G401 (cell line): ENCODE results near the gene PAGE2. TPM values are rescaled to one million over a fixed set of nuclear protein-coding genes. Genes with fewer than 3 reads are reported as not detected.
"Not testable (repeated sequence)": the region's sequence is repeated elsewhere in the genome, so short reads cannot be mapped to it uniquely, and the experiment has no call there.

Experiments used
- DNase-seq: peaks from one replicate; pipeline ENCODE4 v3.0.0-alpha.2; 2015; ENCODE audit warnings: low spot score
- in situ Hi-C: cut with HindIII; loops from 2 replicates; pipeline ENCODE4 v1.10.0; 2016; ENCODE audit warnings: low sequenced_read_pairs, mixed read lengths
- total RNA-seq: library from RNA; depleted of rRNA; stranded (reverse); fragments of >200 nt; shearing (Covaris generic); gene quantifications from 2 replicates; pipeline ENCODE4 v1.2.3, GENCODE V29; 2014; rRNA removed

PAGE2 gene
- total RNA-seq, 1 experiment from 2014 or later, result not detected

DNA sequence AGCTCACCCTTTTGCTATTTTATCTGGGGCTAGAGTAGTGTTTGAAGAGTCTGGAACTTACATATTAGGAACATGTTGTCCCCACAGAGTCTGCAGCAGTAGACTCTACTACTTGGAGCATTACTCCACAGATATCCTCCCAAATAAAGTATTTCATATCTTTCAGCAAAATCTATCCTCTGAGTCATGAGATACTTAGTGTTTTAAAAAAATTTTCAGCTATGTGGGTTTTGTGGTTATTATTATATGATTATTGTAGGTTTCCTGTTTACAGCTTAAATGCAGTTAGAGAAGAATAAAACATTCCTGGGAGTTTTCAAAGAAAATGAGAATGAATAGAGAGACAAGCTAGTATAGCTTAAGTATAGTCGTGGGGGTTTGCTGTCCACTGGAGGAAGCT is 30.9 kb downstream of the PAGE2 start:
- no peak for DNase-seq
- in situ Hi-C loops, result no loop called here

DNA sequence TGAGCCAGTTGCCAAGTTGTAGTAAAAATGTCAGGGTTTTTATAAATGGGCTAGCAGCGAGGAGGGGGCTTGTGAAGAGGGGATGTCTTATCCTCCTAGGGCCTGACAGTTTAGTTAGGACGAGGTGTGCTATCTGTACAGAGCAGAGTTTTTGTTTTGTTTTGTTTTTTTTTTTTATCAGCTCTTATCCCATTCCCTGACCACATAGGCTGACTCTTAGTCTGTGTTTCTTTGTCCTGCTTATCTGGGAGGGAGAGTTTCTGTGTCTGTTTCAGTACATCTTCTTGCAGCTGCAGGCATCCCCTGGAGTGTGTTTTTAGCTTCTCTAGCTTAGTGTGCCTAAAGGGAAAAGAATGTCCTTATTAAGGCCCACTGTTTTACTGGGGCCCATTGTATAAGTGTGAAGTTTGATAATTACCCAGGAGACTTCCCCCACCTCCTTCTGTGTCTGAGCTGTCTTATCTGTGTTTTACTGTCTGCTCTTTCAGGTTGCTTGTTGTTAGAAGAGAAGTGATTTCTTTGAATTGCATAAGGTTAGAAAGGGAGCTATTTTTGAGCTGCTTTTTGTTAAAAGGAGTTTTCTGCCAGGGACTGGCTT is 32.0 kb downstream of the PAGE2 start:
- DNase-seq, result no peak
- in situ Hi-C loops, result no loop called here

DNA sequence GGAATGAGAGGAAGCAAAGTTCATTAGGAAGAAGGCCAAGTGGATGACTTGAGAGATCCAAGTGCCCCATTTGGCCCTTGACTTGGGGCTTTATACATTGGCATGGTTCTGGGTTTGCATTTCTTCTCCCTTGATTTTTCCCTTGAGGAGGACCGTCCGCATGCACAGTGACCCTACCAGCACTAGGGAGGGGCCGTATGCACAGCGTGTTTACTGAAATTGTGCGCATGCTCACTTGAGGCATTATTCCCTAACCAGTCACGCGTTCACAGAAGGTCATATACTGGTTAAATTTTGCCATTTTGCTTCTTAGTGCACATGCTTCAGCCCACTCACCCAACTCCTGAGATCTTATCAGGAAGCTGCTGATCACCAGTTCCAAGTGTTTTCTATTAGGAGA is 35.1 kb downstream of the PAGE2 start:
- DNase-seq, result no peak
- in situ Hi-C loops, result no loop called here

DNA sequence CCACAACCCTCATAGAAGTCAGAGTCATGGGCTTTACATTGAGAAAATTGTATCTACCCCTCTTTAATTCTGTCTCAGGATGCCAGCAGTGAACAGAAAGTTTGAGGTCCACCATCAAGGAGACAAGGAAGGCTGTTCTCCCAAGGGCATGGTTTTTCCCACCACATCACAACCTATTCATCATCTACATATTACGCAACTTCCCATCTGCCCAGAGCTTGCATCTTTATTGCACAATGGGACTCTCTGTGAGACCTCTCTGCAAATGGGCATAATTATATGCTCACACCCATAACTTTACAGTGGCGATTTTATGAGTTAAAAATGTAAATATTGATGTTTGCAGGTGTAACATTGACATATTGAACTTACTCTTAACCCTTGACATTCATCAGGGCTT is 38.9 kb downstream of the PAGE2 start:
- no peak for DNase-seq
- in situ Hi-C loops, result no loop called here

DNA sequence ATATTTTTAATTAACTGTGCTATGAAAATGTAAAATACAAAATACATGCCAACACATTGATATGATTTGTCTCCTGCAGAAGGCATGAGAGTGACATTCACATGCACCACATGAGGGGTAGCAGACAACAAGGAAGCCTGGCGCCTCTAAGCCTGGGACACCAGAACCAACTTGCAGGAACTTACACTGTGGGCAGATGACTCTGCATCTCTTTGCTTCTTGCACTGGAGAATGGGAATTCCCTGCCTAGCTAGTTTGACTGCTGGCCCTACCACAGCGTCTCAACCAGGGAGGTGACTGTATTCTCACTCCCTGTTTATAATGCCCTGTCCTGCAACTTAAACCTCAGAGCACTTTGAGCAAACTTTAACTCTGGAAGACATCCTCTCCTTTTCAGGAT is 40.5 kb downstream of the PAGE2 start:
- in situ Hi-C loops, result no loop called here
- no peak for DNase-seq

DNA sequence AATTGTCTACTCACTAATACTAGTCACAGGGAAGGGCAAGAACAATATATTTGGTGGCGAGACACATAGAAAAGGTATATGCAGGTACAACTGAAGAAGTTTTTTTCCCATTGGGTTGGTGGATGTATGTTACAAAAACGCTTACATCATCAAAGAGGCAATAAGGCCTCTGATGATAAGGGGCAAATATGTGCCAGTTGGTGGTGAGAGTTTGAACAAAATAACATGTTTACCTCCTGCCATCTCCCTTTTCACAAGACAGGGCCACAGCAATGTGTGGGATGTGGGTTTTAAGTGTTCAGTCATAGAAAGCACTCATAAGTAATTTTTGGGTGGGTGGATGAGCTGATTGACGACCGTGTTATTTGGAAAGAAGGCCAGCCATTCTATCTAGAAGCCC is 41.7 kb downstream of the PAGE2 start:
- in situ Hi-C loops, result no loop called here
- no peak for DNase-seq

DNA sequence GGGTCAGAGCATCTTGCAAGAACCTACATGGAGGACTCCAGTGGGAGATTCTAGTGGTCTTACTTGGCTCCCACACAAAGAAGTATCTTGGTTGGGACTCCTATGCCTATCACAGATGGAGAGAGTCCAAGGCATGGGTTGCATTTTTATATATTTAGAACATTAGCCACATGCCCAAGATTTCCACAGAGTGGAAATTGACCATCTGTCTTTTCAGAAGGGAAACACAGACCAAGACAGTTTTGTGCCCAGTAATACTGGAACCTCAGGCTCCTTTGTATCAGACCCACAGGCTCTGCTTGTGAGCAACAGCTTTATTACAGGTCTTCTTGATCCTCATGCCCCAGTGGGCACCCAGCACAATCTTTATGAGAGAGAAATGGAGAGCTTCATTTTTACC is 43.6 kb downstream of the PAGE2 start:
- DNase-seq, result peak; percentile 81
- in situ Hi-C loops, result no loop called here

DNA sequence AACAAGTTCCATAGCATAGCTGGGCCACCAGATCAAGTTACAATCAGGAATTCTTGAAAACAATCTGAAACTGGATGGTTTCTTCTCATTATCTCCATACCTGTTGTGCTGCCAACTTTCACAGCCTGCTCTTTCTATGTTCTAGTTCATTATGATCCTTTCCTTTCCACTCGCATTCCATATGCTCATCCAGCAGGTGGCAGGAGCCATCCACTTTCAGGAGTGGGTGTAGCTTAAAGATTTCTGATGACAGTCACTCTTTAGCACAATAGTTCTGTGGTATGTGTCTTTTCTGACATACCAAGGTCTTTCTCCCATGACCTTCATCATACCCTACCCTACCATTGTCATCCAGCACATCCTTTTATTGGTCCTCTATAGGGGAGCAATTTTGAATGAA is 46.4 kb downstream of the PAGE2 start:
- in situ Hi-C loops, result no loop called here
- peak; percentile 79 for DNase-seq

DNA sequence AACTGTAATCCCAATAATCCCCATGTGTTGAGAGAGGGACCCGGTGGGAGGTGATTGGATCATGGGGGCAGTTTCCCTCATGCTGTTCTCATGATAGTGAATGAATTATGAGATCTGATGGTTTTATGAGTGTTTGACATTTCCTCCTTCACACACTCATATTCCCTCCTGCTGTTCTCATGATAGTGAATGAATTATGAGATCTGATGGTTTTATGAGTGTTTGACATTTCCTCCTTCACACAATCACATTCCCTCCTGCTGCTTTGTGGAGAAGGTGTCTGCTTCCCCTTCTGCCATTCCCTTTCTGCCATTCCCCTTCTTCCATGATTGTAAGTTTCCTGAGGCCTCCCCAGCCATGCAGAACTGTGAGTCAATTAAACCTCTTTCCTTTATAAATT is 52.0 kb downstream of the PAGE2 start:
- in situ Hi-C loops, result not testable (repeated sequence)

More for the DNA sequence above, 52.0 kb downstream of the PAGE2 start:
- not testable (repeated sequence) for DNase-seq

Other genes with a start within 250 kb of the PAGE2 start
- gene TRO, start 168.2 kb upstream of the PAGE2 start, total RNA-seq, result 18.2 and 25.2 TPM in 2 replicates
- 0.14 and 0.55 TPM in 2 replicates for gene PFKFB1, start 94.8 kb upstream of the PAGE2 start, total RNA-seq
- 8.3 and 10.7 TPM in 2 replicates for gene APEX2, start 88.7 kb upstream of the PAGE2 start, total RNA-seq
- gene ALAS2, start 58.0 kb upstream of the PAGE2 start, total RNA-seq, result not detected in 2 replicates
- gene PAGE2B, start 14.0 kb upstream of the PAGE2 start, total RNA-seq, result not detected in 2 replicates
- gene PAGE5, start 131.3 kb downstream of the PAGE2 start, total RNA-seq, result not detected in 2 replicates
- not detected in 2 replicates for gene PAGE3, start 175.9 kb downstream of the PAGE2 start, total RNA-seq